Urinary bladder (tissue), 4 donors: ENCODE measurements around the gene PCDHGA6. TPM values are rescaled to one million over a fixed set of nuclear protein-coding genes. Genes with fewer than 3 reads are reported as not detected.

Experiments
- DNase-seq: peaks from one replicate; pipeline ENCODE4 v3.0.0-alpha.2; 2015; ENCODE audit errors: extremely low spot score
- H3K27ac ChIP-seq: one replicate; pipeline ENCODE4 v1.5.1; 2013; ENCODE audit warnings: low read depth, mild to moderate bottlenecking, moderate library complexity
- H3K36me3 ChIP-seq: one replicate; pipeline ENCODE4 v1.6.1; 2013; ENCODE audit warnings: mild to moderate bottlenecking, moderate library complexity; ENCODE audit not compliant: insufficient read depth
- H3K4me1 ChIP-seq: one replicate; pipeline ENCODE4 v1.6.1; 2013; ENCODE audit warnings: mild to moderate bottlenecking, moderate library complexity; ENCODE audit not compliant: insufficient read depth
- H3K4me3 ChIP-seq: one replicate; pipeline ENCODE4 v1.5.1; 2013; ENCODE audit warnings: low read depth, low read length
- WGBS: extraction: QIAGEN DNeasy Blood & Tissue Kit; methylation state at CpG from one replicate; pipeline ENCODE4 v1.1.7; 2013; 5-methylcytosine and 5-hydroxymethylcytosine counted together
- polyA plus RNA-seq: library from polyadenylated mRNA; stranded (reverse); fragments of 200-250 nt; gene quantifications from one replicate; pipeline ENCODE4 v1.2.3, GENCODE V29; 2013
- total RNA-seq: library from RNA; depleted of rRNA; stranded (reverse); fragments of >200 nt; gene quantifications from one replicate; pipeline ENCODE4 v1.2.3, GENCODE V29; 2014
- donor health status: healthy with polysubstance abuse.
- donor health status: healthy.

Gene PCDHGA6
- total and polyA plus RNA-seq, 2 donors = 3.7 to 9.6 TPM

GRCh38 chr5:141349917-141350619 lies 23.6 kb upstream of the PCDHGA6 start, which contains the start of gene PCDHGB1:
Gene PCDHGB1 (plus strand): TSS chr5:141350099. CDS start chr5:141350261, 162 bp downstream.
- Histone ChIP-seq H3K36me3 (no peaks in the 10 kb centered on the region), H3K4me3 (no peak within 1 kb of the TSS), H3K4me1 (no peaks in the 10 kb centered on the region), H3K27ac (no peak within 1 kb of the TSS)
- DNase-seq = no peak
- 26% methylated on average over 29 of the region's 29 CpGs for WGBS

- Histone ChIP-seq H3K4me3 (no peak overlapping the region), H3K4me1 (no peaks in the 10 kb centered on the region), H3K36me3 (no peaks in the 10 kb centered on the region), H3K27ac (no peak overlapping the region)
- no peak for DNase-seq
- 33% methylated on average over 32 of the region's 36 CpGs for WGBS
Measured at GRCh38 chr5:141351591-141351990, 22.1 kb upstream of the PCDHGA6 start.

- H3K36me3 ChIP-seq = no peaks in the 10 kb centered on the region
- no peak for DNase-seq
- H3K27ac ChIP-seq = no peak within 1 kb of the TSS
- no peaks in the 10 kb centered on the region for H3K4me1 ChIP-seq
- WGBS = 14% methylated on average over 29 of the region's 29 CpGs
- peak within 1 kb of the TSS; percentile 10 for H3K4me3 ChIP-seq
Measured at GRCh38 chr5:141354900-141355469, 18.7 kb upstream of the PCDHGA6 start, which contains the start of gene PCDHGA4. Gene PCDHGA4 (plus strand): TSS chr5:141355021. CDS start chr5:141355108, 87 bp downstream.

DNA sequence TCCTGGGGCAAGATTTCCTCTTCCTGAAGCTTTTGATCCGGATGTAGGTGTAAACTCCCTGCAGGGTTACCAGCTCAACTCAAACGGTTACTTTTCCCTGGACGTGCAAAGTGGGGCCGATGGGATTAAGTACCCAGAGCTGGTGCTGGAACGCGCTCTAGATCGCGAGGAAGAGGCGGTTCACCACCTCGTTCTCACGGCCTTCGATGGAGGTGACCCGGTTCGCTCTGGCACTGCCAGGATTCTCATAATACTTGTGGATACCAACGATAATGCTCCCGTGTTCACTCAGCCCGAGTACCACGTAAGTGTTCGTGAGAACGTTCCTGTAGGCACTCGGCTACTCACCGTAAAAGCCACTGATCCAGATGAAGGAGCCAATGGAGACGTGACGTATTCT lies 18.1 kb upstream of the PCDHGA6 start:
- no peak for DNase-seq
- WGBS = 49% methylated on average over 24 of the region's 24 CpGs
- Histone ChIP-seq H3K4me1 (no peaks in the 10 kb centered on the region), H3K36me3 (no peaks in the 10 kb centered on the region), H3K4me3 (no peak overlapping the region), H3K27ac (no peak overlapping the region)

DNA sequence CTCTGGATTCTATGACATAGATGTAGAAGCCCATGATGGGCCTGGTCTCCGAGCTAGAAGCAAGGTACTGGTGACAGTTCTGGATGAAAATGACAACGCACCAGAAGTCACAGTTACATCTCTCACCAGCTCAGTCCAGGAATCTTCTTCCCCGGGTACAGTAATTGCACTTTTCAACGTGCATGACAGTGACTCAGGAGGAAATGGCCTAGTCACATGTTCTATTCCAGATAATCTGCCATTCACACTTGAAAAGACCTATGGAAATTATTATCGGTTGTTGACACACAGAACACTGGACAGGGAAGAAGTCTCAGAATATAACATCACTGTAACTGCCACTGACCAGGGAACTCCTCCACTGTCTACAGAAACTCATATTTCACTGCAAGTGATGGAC lies 17.6 kb upstream of the PCDHGA6 start:
- DNase-seq = no peak
- Histone ChIP-seq H3K36me3 (no peaks in the 10 kb centered on the region), H3K4me3 (no peak overlapping the region), H3K4me1 (no peaks in the 10 kb centered on the region), H3K27ac (no peak overlapping the region)
- 75% methylated on average over 5 of the region's 5 CpGs for WGBS

DNA sequence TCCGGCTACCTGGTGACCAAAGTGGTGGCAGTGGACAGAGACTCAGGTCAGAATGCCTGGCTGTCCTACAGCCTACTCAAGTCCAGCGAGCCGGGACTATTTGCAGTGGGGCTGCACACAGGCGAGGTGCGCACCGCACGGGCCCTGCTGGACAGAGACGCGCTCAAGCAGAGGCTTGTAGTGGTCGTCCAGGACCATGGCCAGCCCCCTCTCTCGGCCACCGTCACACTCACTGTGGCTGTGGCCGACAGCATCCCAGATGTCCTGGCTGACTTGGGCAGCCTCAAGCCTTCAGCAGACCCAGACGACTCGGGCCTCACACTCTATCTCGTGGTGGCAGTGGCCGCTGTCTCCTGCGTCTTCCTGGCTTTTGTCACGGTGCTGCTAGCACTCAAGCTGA lies 16.7 kb upstream of the PCDHGA6 start:
- H3K27ac ChIP-seq = no peak overlapping the region
- H3K4me1 ChIP-seq = no peaks in the 10 kb centered on the region
- no peak overlapping the region for H3K4me3 ChIP-seq
- DNase-seq = no peak
- 49% methylated on average over 19 of the region's 19 CpGs for WGBS
- H3K36me3 ChIP-seq = no peaks in the 10 kb centered on the region

DNA sequence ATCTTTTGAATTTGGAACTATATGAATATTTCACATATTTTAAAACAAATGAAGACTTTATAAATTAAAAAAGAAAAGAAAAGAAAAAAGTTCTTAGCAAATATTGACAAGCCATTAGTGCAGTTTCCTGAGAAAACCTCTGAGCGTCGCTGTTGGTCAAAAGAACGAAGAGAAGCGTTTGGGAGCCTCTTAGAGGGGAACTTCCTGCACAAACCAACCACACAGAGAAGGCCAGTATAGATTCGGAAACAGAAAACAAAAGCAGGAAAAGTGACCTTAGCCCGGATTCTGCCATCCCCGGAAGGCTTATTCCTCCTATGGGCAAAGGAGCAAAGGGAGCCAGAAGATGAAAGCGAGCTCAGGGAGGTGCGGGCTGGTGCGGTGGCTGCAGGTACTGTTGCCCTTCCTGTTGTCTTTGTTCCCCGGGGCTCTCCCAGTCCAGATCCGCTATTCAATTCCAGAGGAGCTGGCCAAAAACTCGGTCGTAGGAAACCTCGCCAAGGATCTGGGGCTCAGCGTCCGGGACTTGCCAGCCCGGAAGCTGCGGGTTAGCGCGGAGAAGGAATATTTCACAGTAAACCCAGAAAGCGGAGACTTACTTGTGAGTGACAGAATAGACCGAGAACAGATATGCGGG lies 13.8 kb upstream of the PCDHGA6 start, which contains the start of gene PCDHGB2:
TSS of gene PCDHGB2 (plus strand) at position 205 of the 637 bp plus-strand sequence. CDS start at position 347, 142 bp downstream.
- WGBS = 19% methylated on average over 24 of the region's 24 CpGs
- no peak within 1 kb of the TSS for H3K27ac ChIP-seq

GRCh38 chr5:141360685-141361084 lies 13.0 kb upstream of the PCDHGA6 start:
- no peak overlapping the region for H3K4me3 ChIP-seq
- no peak overlapping the region for H3K27ac ChIP-seq
- no peak for DNase-seq
- WGBS = 32% methylated on average over 15 of the region's 15 CpGs
- H3K36me3 ChIP-seq = no peaks in the 10 kb centered on the region
- H3K4me1 ChIP-seq = no peaks in the 10 kb centered on the region

More for the DNA sequence above, 13.8 kb upstream of the PCDHGA6 start, which contains the start of gene PCDHGB2:
- no peak for DNase-seq
- Histone ChIP-seq H3K4me1 (no peaks in the 10 kb centered on the region), H3K36me3 (no peaks in the 10 kb centered on the region), H3K4me3 (peak within 1 kb of the TSS; percentile 1)

- no peak overlapping the region for H3K27ac ChIP-seq
- DNase-seq = no peak
- H3K4me1 ChIP-seq = no peaks in the 10 kb centered on the region
Measured at GRCh38 chr5:141362719-141363118, 11.0 kb upstream of the PCDHGA6 start.

DNA sequence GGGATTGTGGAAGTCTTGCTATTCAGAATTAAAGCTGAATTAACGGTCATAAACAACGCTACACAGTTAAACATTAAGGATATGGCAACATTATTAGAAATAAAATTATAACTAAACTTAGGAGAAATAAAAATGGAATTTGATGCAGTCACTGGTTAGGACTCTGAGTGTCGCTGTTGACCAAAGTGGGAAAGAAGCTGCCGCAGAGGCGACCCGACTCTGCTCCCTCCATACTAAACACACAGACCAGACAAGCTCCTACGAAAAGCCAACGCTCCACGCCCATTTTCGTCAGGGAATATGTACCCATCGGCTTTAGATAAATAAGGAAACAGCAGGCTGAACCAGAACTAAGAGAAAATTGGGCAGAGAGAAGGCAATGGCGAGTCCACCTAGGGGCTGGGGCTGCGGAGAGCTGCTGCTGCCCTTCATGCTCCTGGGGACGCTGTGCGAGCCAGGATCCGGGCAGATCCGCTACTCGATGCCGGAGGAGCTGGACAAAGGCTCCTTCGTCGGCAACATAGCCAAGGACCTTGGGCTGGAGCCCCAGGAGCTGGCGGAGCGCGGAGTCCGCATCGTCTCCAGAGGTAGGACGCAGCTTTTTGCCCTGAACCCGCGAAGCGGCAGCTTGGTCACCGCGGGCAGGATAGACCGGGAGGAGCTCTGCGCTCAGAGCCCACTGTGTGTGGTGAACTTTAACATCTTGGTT lies 9.6 kb upstream of the PCDHGA6 start, which contains the start of gene PCDHGA5:
TSS of gene PCDHGA5 (plus strand) at position 211 of the 709 bp plus-strand sequence. CDS start at position 380, 169 bp downstream.
- no peak for DNase-seq
- H3K27ac ChIP-seq = no peak within 1 kb of the TSS
- no peaks in the 10 kb centered on the region for H3K4me1 ChIP-seq
- 15% methylated on average over 34 of the region's 34 CpGs for WGBS
- H3K36me3 ChIP-seq = no peaks in the 10 kb centered on the region
- H3K4me3 ChIP-seq = peak within 1 kb of the TSS; percentile 2

More at GRCh38 chr5:141362719-141363118, 11.0 kb upstream of the PCDHGA6 start:
- H3K36me3 ChIP-seq = no peaks in the 10 kb centered on the region
- no peak overlapping the region for H3K4me3 ChIP-seq

DNA sequence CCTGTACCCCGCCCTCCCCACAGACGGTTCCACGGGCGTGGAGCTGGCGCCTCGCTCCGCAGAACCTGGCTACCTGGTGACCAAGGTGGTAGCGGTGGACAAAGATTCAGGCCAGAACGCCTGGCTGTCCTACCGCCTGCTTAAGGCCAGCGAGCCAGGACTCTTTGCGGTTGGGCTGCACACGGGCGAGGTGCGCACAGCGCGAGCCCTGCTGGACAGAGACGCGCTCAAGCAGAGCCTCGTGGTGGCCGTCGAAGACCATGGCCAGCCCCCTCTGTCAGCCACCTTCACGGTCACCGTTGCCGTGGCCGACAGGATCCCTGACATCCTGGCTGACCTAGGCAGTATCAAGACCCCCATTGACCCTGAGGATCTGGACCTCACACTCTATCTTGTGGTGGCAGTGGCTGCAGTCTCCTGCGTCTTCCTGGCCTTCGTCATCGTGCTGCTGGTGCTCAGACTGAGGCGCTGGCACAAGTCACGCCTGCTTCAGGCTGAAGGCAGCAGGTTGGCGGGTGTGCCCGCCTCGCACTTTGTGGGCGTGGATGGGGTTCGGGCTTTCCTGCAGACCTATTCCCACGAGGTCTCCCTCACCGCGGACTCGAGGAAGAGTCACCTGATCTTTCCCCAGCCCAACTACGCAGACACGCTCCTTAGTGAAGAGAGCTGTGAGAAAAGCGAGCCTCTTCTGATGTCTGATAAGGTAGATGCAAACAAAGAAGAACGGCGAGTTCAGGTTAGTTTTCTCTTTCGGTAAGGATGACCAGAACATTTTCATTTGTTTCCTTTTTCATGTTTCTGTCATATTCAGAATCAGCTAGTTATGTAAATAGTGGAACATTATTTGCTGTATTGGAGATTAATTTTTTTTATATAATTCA lies 7.4 kb upstream of the PCDHGA6 start:
- Histone ChIP-seq H3K36me3 (no peaks in the 10 kb centered on the region), H3K4me3 (no peak overlapping the region), H3K27ac (no peak overlapping the region), H3K4me1 (no peaks in the 10 kb centered on the region)
- DNase-seq = no peak
- WGBS = 35% methylated on average over 46 of the region's 46 CpGs

DNA sequence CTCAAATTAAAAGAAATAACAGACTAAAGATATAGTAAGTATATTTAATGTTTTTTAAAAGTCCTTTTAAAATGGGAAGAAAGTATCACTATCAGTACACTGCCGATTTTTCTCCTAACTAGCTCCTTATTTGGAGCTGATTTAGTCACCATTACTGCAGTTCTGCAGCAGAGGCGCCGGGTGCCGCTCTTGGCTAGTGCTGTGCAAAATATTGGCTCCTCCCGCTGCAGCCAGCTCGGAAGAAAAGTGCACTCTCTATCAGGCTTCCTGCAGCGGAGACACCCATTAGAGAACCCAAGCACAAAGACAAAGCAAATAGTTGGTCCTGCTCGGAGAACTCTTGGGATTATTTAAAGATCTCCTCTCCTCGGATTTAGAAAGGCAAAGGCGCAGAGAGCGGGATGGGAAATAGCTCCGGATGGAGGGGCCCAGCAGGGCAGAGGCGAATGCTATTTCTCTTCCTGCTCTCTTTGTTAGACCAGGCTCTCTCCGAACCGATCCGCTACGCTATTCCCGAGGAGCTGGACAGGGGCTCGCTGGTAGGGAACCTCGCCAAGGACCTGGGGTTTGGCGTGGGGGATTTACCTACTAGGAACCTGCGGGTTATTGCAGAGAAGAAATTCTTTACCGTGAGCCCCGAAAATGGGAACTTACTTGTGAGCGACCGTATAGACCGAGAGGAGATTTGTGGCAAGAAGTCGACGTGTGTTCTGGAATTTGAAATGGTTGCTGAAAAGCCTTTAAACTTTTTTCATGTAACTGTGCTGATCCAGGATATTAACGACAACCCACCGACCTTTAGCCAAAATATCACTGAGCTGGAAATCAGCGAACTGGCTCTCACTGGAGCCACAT lies 3.5 kb upstream of the PCDHGA6 start, which contains the start of gene PCDHGB3:
TSS of gene PCDHGB3 (plus strand) at position 249 of the 855 bp plus-strand sequence. CDS start at position 402, 153 bp downstream.
- WGBS = 17% methylated on average over 32 of the region's 32 CpGs
- Histone ChIP-seq H3K4me1 (no peaks in the 10 kb centered on the region), H3K4me3 (no peak within 1 kb of the TSS), H3K27ac (no peak within 1 kb of the TSS), H3K36me3 (no peaks in the 10 kb centered on the region)
- DNase-seq = no peak
